Hippocampal formation (tissue), 2 donors: Measurements from ENCODE around the gene ABAT.
"Not testable (repeated sequence)": the region's sequence is repeated elsewhere in the genome, so short reads cannot be mapped to it uniquely, and the experiment has no call there.

Experiments used
- DNase-seq, 2 donors: peaks; one replicate each; lab custom pipeline; 2025; lab: John Stamatoyannopoulos, UW

Gene ABAT

GRCh38 chr16:8785408-8785807, 111.0 kb downstream of the ABAT start:
- DNase-seq = no peak

- DNase-seq = not testable (repeated sequence)
Observed at GRCh38 chr16:8786316-8786715, 111.9 kb downstream of the ABAT start.

- no peak for DNase-seq
Observed at GRCh38 chr16:8788578-8789172, 114.3 kb downstream of the ABAT start.

- no peak for DNase-seq
Observed at GRCh38 chr16:8795091-8795490, 120.7 kb downstream of the ABAT start.

- DNase-seq = no peak
Observed at GRCh38 chr16:8795818-8796217, 121.4 kb downstream of the ABAT start.

- DNase-seq = no peak
Observed at GRCh38 chr16:8796469-8797363, 122.3 kb downstream of the ABAT start.

GRCh38 chr16:8797364-8798173, 123.2 kb downstream of the ABAT start, which contains the start of the genes PMM2 and TMEM186:
TSS of gene PMM2 (plus strand) at chr16:8797839. CDS start at chr16:8797883, 44 bp downstream.
TSS of gene TMEM186 (minus strand) at chr16:8797639. CDS start at chr16:8797614, 25 bp downstream.
- DNase-seq = peak; percentile 98

GRCh38 chr16:8798174-8798527, 123.7 kb downstream of the ABAT start:
- DNase-seq = no peak

GRCh38 chr16:8798535-8799157, 124.2 kb downstream of the ABAT start:
- DNase-seq = no peak

GRCh38 chr16:8801701-8802100, 127.3 kb downstream of the ABAT start:
- no peak for DNase-seq

- DNase-seq = not testable (repeated sequence)
Observed at GRCh38 chr16:8803733-8804132, 129.3 kb downstream of the ABAT start.

- DNase-seq = no peak
Observed at GRCh38 chr16:8804313-8804712, 129.9 kb downstream of the ABAT start.

- DNase-seq = no peak
Observed at GRCh38 chr16:8806272-8806983, 132.0 kb downstream of the ABAT start.

- DNase-seq = no peak
Observed at GRCh38 chr16:8807189-8807588, 132.8 kb downstream of the ABAT start.

GRCh38 chr16:8808009-8808408, 133.6 kb downstream of the ABAT start:
- no peak for DNase-seq

GRCh38 chr16:8808613-8809353, 134.4 kb downstream of the ABAT start:
- no peak for DNase-seq

- no peak for DNase-seq
Observed at GRCh38 chr16:8812162-8812843, 137.9 kb downstream of the ABAT start.

- no peak for DNase-seq
Observed at GRCh38 chr16:8814095-8814806, 139.8 kb downstream of the ABAT start.

GRCh38 chr16:8816967-8817655, 142.7 kb downstream of the ABAT start:
- no peak for DNase-seq
